Smooth muscle cell of the brain vasculature (primary cell): Measurements from ENCODE around the gene DIP2C.

ENCODE experiments used
- DNase-seq: peaks from one replicate; pipeline ENCODE4 v3.0.0-alpha.2; 2012; ENCODE audit warnings: low read depth, low spot score

The DIP2C gene

GRCh38 chr10:244227-244626 lies 445.2 kb downstream of the DIP2C start:
- DNase-seq = no peak

DNA sequence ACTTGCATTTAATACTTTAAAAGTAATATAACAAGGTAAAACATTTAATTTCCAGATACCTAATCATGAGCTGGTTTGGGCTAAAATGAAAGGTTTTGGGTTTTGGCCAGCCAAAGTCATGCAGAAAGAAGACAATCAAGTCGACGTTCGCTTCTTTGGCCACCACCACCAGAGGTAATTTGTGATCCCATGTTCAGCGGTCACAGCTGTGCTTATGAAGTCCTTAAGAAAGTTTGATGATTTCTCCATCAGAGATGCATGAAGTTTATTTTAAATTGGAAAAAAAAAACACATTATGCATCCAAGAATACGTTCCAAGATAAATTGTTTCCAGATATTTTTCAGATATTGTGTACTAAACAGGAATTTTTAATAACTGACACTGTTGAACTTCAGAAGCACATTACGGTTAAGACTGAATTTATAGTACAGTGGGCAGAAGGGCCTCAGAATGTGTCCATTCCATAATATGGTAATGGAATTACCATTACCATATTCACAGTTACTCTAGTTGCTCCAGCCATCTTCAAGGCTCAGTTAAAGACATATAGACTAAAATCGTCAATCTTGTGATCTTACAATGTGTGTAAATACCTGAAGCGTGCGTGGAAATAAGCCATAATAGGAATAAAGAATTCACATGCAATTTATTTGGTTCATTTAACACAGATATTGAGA lies 447.4 kb downstream of the DIP2C start:
- DNase-seq = no peak

GRCh38 chr10:241451-241850 lies 448.0 kb downstream of the DIP2C start:
- no peak for DNase-seq

DNA sequence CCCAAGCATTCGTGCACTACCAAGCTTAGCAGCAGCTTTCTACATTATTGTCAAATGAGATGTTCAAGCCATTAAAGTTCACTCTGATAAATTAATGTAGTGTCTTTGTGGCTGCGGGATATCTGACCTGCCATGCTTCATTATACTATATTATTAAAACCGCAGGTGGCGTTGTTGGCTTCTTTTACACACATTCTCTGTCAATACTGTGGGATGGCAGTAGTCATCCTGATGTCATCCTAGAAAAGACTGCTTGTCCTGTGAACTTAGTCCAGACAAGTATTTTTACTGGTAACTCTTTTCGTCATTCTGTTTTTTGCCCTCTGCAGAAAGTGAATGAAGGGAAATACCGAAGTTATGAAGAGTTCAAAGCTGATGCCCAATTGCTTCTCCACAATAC lies 450.4 kb downstream of the DIP2C start:
- DNase-seq = no peak

DNA sequence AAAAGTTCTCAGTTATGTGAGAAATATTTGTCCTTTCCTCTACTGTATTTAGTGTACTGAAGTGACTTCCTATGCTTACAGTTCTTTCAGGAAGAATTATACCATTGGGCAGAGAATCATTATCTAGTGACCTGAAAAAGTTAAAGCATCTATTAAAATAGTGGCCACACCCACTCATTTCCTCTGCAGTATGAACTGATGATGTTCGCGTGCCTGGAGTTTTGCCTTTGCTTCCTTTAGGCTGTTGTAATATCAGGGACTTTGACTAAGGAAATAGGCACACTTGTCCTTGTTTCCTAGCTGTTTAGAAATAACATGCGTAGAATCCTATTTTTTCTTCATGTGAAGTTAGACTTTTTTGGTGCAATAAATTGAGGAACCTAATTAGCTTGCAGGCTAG lies 453.6 kb downstream of the DIP2C start:
- DNase-seq = no peak

DNA sequence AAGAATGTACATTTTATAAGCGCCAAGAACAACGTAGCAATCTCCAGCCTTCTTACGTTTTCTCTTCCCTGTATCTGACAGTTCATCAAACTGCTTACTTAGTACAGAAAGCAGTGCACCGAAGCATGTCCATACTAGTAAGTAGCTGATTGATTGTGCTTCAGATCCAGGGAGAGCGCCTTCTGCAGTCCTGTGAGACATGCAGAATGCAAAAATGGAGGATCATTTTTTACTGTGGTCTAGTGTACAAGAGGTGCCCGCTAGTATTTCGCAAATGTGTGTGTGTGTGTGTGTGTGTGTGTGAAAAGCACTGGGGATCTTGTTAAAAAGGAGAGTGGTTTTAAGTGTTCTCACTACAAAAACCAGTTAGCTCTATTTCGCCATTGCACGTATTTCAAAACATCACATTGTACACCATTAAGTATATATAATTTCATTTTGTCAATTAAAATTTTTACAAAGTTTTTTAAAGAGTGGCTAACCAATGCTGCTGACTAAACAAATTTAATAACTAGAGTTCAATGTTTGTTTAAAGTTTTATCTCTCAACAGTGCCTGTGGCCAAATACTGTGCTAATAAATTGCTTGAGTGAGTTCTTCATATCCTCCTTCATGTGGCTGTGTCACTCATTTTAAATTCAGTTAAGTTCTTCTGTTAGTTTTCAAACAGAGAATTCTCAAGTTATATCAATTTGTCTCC lies 454.6 kb downstream of the DIP2C start:
- no peak for DNase-seq

GRCh38 chr10:232878-233277 lies 456.6 kb downstream of the DIP2C start:
- DNase-seq = no peak

DNA sequence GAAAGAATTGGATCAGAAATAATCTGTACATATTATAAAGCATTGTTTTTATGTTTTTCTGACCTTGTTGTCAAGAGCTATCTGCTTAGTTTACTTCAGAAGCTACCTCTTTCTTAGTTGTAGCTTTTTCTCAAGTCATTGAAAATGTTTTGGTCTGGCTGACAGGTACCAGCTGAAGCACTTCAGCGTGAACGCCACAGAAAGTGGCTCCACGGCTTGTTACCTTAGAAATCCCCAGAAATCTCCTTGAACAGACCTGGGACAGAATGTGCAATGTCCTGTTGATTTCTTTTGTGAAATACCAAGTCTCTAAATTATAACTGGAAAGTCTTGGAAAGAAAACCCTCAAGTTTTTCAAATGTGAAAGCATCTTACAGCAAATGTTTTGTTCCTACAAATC lies 457.4 kb downstream of the DIP2C start:
- DNase-seq = no peak

GRCh38 chr10:230758-231157 lies 458.7 kb downstream of the DIP2C start:
- DNase-seq = no peak

DNA sequence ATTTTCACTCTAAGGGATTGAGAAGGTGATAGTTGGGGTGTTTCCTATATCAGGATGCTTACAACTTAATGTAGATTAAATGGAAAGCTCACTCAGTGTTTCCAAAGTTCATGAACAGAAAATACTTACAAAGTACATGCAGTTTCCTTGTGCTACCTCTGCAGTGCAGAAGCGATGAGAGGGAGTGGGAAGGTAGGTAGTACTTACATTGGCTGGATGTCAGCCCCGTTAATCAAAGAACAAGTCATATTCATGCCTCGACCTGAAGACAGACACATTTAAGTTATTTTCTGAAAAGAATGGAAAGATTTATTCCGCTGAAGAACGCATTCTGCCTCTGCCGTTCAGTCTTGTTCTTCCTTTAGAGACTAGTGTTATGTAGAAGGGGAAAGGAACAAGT lies 461.1 kb downstream of the DIP2C start:
- no peak for DNase-seq

DNA sequence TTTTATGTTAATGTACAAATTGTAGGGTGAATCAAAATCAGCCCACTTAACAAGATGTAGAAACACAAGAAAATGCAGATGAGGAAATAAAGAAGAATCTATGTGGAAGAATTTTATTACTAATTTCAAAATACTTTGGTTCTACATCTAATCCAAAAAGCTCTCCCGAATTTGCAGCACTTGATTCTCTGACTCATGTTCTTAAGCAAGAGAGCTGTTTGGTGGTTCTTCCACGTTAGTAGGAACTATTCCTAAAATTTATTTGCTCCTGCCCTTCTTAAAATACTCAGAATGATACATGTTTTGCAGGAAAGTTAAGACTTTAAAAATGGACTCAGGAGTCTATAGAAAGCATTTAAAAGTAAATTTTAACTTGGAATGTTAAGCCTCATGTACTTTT lies 462.5 kb downstream of the DIP2C start:
- DNase-seq = no peak

- no peak for DNase-seq
Observed at GRCh38 chr10:226018-226417, 463.4 kb downstream of the DIP2C start.

- no peak for DNase-seq
Observed at GRCh38 chr10:224571-224970, 464.9 kb downstream of the DIP2C start.
